Hepatocyte (in vitro differentiated cells): Measurements from ENCODE around the gene COX4I2.

Experiments used
- CTCF ChIP-seq: fragments of 200-600 bp; sonication (generic); IDR thresholded peaks from 2 replicates; pipeline ENCODE4 v1.5.1; 2016; ENCODE audit warnings: antibody characterized with exemption, mild to moderate bottlenecking; ENCODE audit not compliant: poor library complexity
- EZH2 ChIP-seq: fragments of 200-600 bp; sonication (generic); IDR thresholded peaks from 2 replicates; pipeline ENCODE4 v1.6.1; 2016; ENCODE audit warnings: antibody characterized with exemption, mild to moderate bottlenecking, borderline replicate concordance

- TF ChIP-seq CTCF (no peak), EZH2 (no peak)
These were observed 46.9 kb upstream of the COX4I2 start for GRCh38 chr20:31590717-31591225.
